Renal pelvis (tissue), 4 donors: Measurements from ENCODE around the gene SDK2. TPM values are rescaled to one million over a fixed set of nuclear protein-coding genes. Genes with fewer than 3 reads are reported as not detected.
"Not testable (repeated sequence)": the region's sequence is repeated elsewhere in the genome, so short reads cannot be mapped to it uniquely, and the experiment has no call there.

Source experiments
- DNase-seq: peaks from one replicate; pipeline ENCODE4 v3.0.0-alpha.2; 2013
- polyA plus RNA-seq, 3 donors: library from polyadenylated mRNA; unstranded; fragments of 120-200 nt; gene quantifications; one replicate each; pipeline ENCODE4 v1.2.1, GENCODE V29; 2013; ENCODE audit not compliant: insufficient read length in 3 of 3

The SDK2 gene
- polyA plus RNA-seq, 3 donors: 7.2 to 10.0 (median 9.9) TPM

- no peak for DNase-seq
Observed at GRCh38 chr17:73463821-73464220, 180.4 kb downstream of the SDK2 start.

GRCh38 chr17:73462823-73463222 is 181.4 kb downstream of the SDK2 start:
- no peak for DNase-seq

GRCh38 chr17:73459980-73460379 is 184.3 kb downstream of the SDK2 start:
- no peak for DNase-seq

- no peak for DNase-seq
Observed at GRCh38 chr17:73455767-73456166, 188.5 kb downstream of the SDK2 start.

GRCh38 chr17:73455050-73455687 is 189.1 kb downstream of the SDK2 start:
- DNase-seq: peak; percentile 24

- not testable (repeated sequence) for DNase-seq
Observed at GRCh38 chr17:73453494-73453893, 190.8 kb downstream of the SDK2 start.

- DNase-seq: no peak
Observed at GRCh38 chr17:73453090-73453489, 191.2 kb downstream of the SDK2 start.

GRCh38 chr17:73452009-73452408 is 192.2 kb downstream of the SDK2 start:
- no peak for DNase-seq

- DNase-seq: no peak
Observed at GRCh38 chr17:73447319-73447718, 196.9 kb downstream of the SDK2 start.

GRCh38 chr17:73446617-73447016 is 197.6 kb downstream of the SDK2 start:
- DNase-seq: no peak

GRCh38 chr17:73445466-73445865 is 198.8 kb downstream of the SDK2 start:
- no peak for DNase-seq

- DNase-seq: no peak
Observed at GRCh38 chr17:73444021-73444420, 200.2 kb downstream of the SDK2 start.

- no peak for DNase-seq
Observed at GRCh38 chr17:73439597-73439996, 204.6 kb downstream of the SDK2 start.

GRCh38 chr17:73437826-73438225 is 206.4 kb downstream of the SDK2 start:
- DNase-seq: no peak

GRCh38 chr17:73436954-73437353 is 207.3 kb downstream of the SDK2 start:
- DNase-seq: no peak

- DNase-seq: no peak
Observed at GRCh38 chr17:73435412-73435811, 208.8 kb downstream of the SDK2 start.

- no peak for DNase-seq
Observed at GRCh38 chr17:73434154-73434553, 210.1 kb downstream of the SDK2 start.

GRCh38 chr17:73433501-73433900 is 210.7 kb downstream of the SDK2 start:
- no peak for DNase-seq

- DNase-seq: no peak
Observed at GRCh38 chr17:73432624-73433190, 211.5 kb downstream of the SDK2 start.

- no peak for DNase-seq
Observed at GRCh38 chr17:73431401-73432205, 212.6 kb downstream of the SDK2 start.

- DNase-seq: peak; percentile 42
Observed at GRCh38 chr17:73430848-73431247, 213.4 kb downstream of the SDK2 start.

- no peak for DNase-seq
Observed at GRCh38 chr17:73430165-73430680, 214.0 kb downstream of the SDK2 start.
